ENCODE results near the gene MXRA8. TPM values are rescaled to one million over a fixed set of nuclear protein-coding genes. Genes with fewer than 3 reads are reported as not detected.

Gene MXRA8
- total RNA-seq, 1 donor from 2014 or later: 440 TPM

GRCh38 chr1:1353389-1354151, 4.8 kb downstream of the MXRA8 start:
- no peak for DNase-seq (ENCODE audit: extremely low spot score, unreplicated experiment)
- Mint-ChIP-seq H3K27ac (ENCODE audit: unreplicated experiment) (peak overlapping the region; percentile 74), H3K9me3 (ENCODE audit: unreplicated experiment) (no peaks in the 10 kb centered on the region), H3K4me3 (ENCODE audit: unreplicated experiment) (peak overlapping the region; percentile 72), H3K4me1 (ENCODE audit: unreplicated experiment) (peaks cover 47% of the 10 kb centered on the region), H3K36me3 (ENCODE audit: unreplicated experiment) (peaks cover 9% of the 10 kb centered on the region), H3K27me3 (ENCODE audit: unreplicated experiment) (no peaks in the 10 kb centered on the region)
- no peak for TF ChIP-seq CTCF (IDR thresholded peaks at IDR 0.05)

GRCh38 chr1:1352786-1353388, 5.5 kb downstream of the MXRA8 start:
- H3K36me3 Mint-ChIP-seq (ENCODE audit: unreplicated experiment): peaks cover 9% of the 10 kb centered on the region
- H3K4me3 Mint-ChIP-seq (ENCODE audit: unreplicated experiment): peak overlapping the region; percentile 72
- H3K27ac Mint-ChIP-seq (ENCODE audit: unreplicated experiment): peak overlapping the region; percentile 74
- peaks cover 40% of the 10 kb centered on the region for H3K4me1 Mint-ChIP-seq (ENCODE audit: unreplicated experiment)
- no peak for TF ChIP-seq CTCF (IDR thresholded peaks at IDR 0.05)
- H3K9me3 Mint-ChIP-seq (ENCODE audit: unreplicated experiment): no peaks in the 10 kb centered on the region
- no peak for DNase-seq (ENCODE audit: extremely low spot score, unreplicated experiment)
- no peaks in the 10 kb centered on the region for H3K27me3 Mint-ChIP-seq (ENCODE audit: unreplicated experiment)

GRCh38 chr1:1351511-1352427, 6.6 kb downstream of the MXRA8 start:
- Mint-ChIP-seq H3K9me3 (ENCODE audit: unreplicated experiment) (no peaks in the 10 kb centered on the region), H3K27ac (ENCODE audit: unreplicated experiment) (peak overlapping the region; percentile 74), H3K27me3 (ENCODE audit: unreplicated experiment) (no peaks in the 10 kb centered on the region), H3K36me3 (ENCODE audit: unreplicated experiment) (peaks cover 9% of the 10 kb centered on the region), H3K4me1 (ENCODE audit: unreplicated experiment) (peaks cover 41% of the 10 kb centered on the region), H3K4me3 (ENCODE audit: unreplicated experiment) (peak overlapping the region; percentile 66)
- DNase-seq (ENCODE audit: extremely low spot score, unreplicated experiment): no peak
- TF ChIP-seq CTCF (IDR thresholded peaks at IDR 0.05): no peak

GRCh38 chr1:1349256-1350012, 8.9 kb downstream of the MXRA8 start, which contains the start of gene DVL1:
Gene DVL1 (minus strand): TSS chr1:1349418. CDS start chr1:1349065, 353 bp downstream.
- Mint-ChIP-seq H3K9me3 (ENCODE audit: unreplicated experiment) (no peaks in the 10 kb centered on the region), H3K27ac (ENCODE audit: unreplicated experiment) (peak within 1 kb of the TSS; percentile 56), H3K36me3 (ENCODE audit: unreplicated experiment) (peaks cover 9% of the 10 kb centered on the region), H3K4me3 (ENCODE audit: unreplicated experiment) (peak within 1 kb of the TSS; percentile 80), H3K27me3 (ENCODE audit: unreplicated experiment) (no peaks in the 10 kb centered on the region), H3K4me1 (ENCODE audit: unreplicated experiment) (peaks cover 52% of the 10 kb centered on the region)
- DNase-seq (ENCODE audit: extremely low spot score, unreplicated experiment): no peak
- TF ChIP-seq CTCF (IDR thresholded peaks at IDR 0.05): peak; percentile 62
